GM18520 (cell line): Measurements from ENCODE around the gene LANCL1.

ENCODE experiments used
- ATAC-seq: cut with Tn5 transposase; IDR thresholded peaks from one replicate; pipeline ENCODE4 v1.9.1; 2021; ENCODE audit not compliant: unreplicated experiment

LANCL1 gene

GRCh38 chr2:210399440-210400041 lies 77.0 kb downstream of the LANCL1 start:
- no peak for ATAC-seq

DNA sequence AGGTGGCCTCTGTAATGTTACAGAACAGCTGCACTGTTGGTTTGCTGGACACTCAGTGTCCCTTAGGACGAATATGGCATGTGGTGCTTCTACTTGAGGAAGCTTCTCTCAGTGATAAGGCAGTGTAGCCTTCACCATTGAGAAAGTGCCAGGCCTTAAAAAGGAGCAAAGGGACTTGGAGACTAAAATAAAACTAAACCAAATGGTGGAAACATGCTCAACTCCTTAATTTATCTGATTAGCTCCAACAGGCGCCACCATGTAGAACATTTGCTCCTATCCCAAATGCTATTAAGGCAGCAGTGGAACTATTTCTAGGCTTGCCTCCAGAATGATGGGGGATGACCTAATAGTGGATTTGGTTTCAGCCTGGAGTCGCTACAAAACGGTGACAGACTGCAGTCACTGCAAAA lies 84.1 kb downstream of the LANCL1 start:
- ATAC-seq: no peak

- ATAC-seq: no peak
These were observed 86.7 kb downstream of the LANCL1 start for GRCh38 chr2:210389856-210390255.

- no peak for ATAC-seq
These were observed 88.4 kb downstream of the LANCL1 start for GRCh38 chr2:210388148-210388547.

- no peak for ATAC-seq
These were observed 89.5 kb downstream of the LANCL1 start for GRCh38 chr2:210387074-210387473.
